PC-9 (cell line): ENCODE results near the gene PEPD. TPM values are rescaled to one million over a fixed set of nuclear protein-coding genes. Genes with fewer than 3 reads are reported as not detected.

Experiments
- BruUV-seq: library from RNA; stranded (reverse); fragments of 400-500 nt; replicated peaks from 2 replicates; lab custom pipeline; 2021; lab: Mats Ljungman, UMichigan
- CTCF ChIA-PET: fragments of 300-600 bp; sonication (Branson Sonifier 250); formaldehyde crosslinking; loops from one replicate; lab custom pipeline; 2022; ENCODE audit warnings: antibody characterized with exemption; lab: Charles Lee
- POLR2A ChIA-PET: fragments of 300-600 bp; sonication (Branson Sonifier 250); formaldehyde crosslinking; loops from one replicate; lab custom pipeline; 2022; ENCODE audit warnings: antibody characterized with exemption; ENCODE audit not compliant: unreplicated experiment; lab: Charles Lee
- DNase-seq, 2 experiments: peaks; one replicate each; pipeline versions ENCODE4 v3.0.0 to v3.0.0-alpha.2; 2015 to 2022; ENCODE audit warnings: mixed read lengths in 1 of 2
- H2AFZ ChIP-seq: fragments of 200-600 bp; sonication (generic); 2 replicates; pipeline ENCODE4 v1.8.1; 2017; ENCODE audit warnings: antibody characterized with exemption
- H3F3A ChIP-seq: fragments of 200-600 bp; sonication (generic); 2 replicates; pipeline ENCODE4 v1.8.1; 2017; ENCODE audit warnings: antibody characterized with exemption, mild to moderate bottlenecking, low read depth; ENCODE audit not compliant: insufficient read depth
- H3K27ac ChIP-seq: fragments of 200-600 bp; sonication (generic); 2 replicates; pipeline ENCODE4 v1.6.1; 2016; ENCODE audit warnings: mixed run types
- H3K27me3 ChIP-seq: fragments of 200-600 bp; sonication (generic); 2 replicates; pipeline ENCODE4 v1.6.1; 2016; ENCODE audit warnings: low read depth, mixed run types; ENCODE audit not compliant: insufficient read depth
- H3K36me3 ChIP-seq: fragments of 200-600 bp; sonication (generic); 2 replicates; pipeline ENCODE4 v1.6.1; 2016; ENCODE audit warnings: low read depth, mixed run types
- H3K4me1 ChIP-seq: fragments of 200-600 bp; sonication (generic); replicated peaks from 2 replicates; pipeline ENCODE4 v1.6.1; 2016; ENCODE audit warnings: mixed run types; ENCODE audit not compliant: insufficient read depth
- H3K4me2 ChIP-seq: fragments of 200-600 bp; sonication (generic); 2 replicates; pipeline ENCODE4 v1.6.1; 2017; ENCODE audit warnings: mixed run types
- H3K4me3 ChIP-seq: fragments of 200-600 bp; sonication (generic); 2 replicates; pipeline ENCODE4 v1.6.1; 2016; ENCODE audit warnings: mixed run types
- H3K79me2 ChIP-seq: fragments of 200-600 bp; sonication (generic); 2 replicates; pipeline ENCODE4 v1.6.1; 2017; ENCODE audit warnings: low read depth, mixed run types
- H3K9me2 ChIP-seq: fragments of 200-600 bp; sonication (generic); 2 replicates; pipeline ENCODE4 v1.8.1; 2017; ENCODE audit warnings: mild to moderate bottlenecking; ENCODE audit not compliant: insufficient read depth
- H3K9me3 ChIP-seq: fragments of 200-600 bp; sonication (generic); 2 replicates; pipeline ENCODE4 v1.8.1; 2016; ENCODE audit warnings: low read depth; ENCODE audit not compliant: insufficient read depth
- H4K20me1 ChIP-seq: fragments of 200-600 bp; sonication (generic); 2 replicates; pipeline ENCODE4 v1.8.1; 2017; ENCODE audit not compliant: insufficient read depth
- CTCF ChIP-seq: fragments of 200-600 bp; sonication (generic); conservative IDR thresholded peaks from 2 replicates; pipeline ENCODE4 v1.6.1; 2017; ENCODE audit warnings: mixed run types, antibody characterized with exemption, mild to moderate bottlenecking, moderate library complexity
- EZH2 ChIP-seq: fragments of 200-600 bp; sonication (generic); IDR thresholded peaks from 2 replicates; pipeline ENCODE4 v1.8.0; 2017; ENCODE audit warnings: antibody characterized with exemption, low read depth
- intact Hi-C: fragments of 100-400 bp; cut with micrococcal nuclease; formaldehyde crosslinking; loops from one replicate; pipeline ENCODE4 v1.10.0; 2022; ENCODE audit not compliant: unreplicated experiment
- total RNA-seq: library from RNA; stranded (reverse); gene quantifications from 2 replicates; pipeline ENCODE4 v1.2.3, GENCODE V29; 2021

Gene PEPD
- total RNA-seq, 1 experiment from 2014 or later: 71.0 TPM

GRCh38 chr19:33554821-33555220 lies 33.2 kb upstream of the PEPD start:
- H3K4me1 ChIP-seq: no peaks in the 10 kb centered on the region
- H3K79me2 ChIP-seq: no peaks in the 10 kb centered on the region
- POLR2A ChIA-PET: no interaction called here
- no peak overlapping the region for H3K4me2 ChIP-seq
- H4K20me1 ChIP-seq: no peaks in the 10 kb centered on the region
- H3K9me3 ChIP-seq: no peaks in the 10 kb centered on the region
- H3K4me3 ChIP-seq: no peak overlapping the region
- CTCF ChIA-PET: no interaction called here
- no peak for DNase-seq
- H3F3A ChIP-seq: no peaks in the 10 kb centered on the region
- H3K36me3 ChIP-seq: no peaks in the 10 kb centered on the region
- BruUV-seq: no TSS peak
- no peaks in the 10 kb centered on the region for H3K9me2 ChIP-seq
- intact Hi-C loops: no loop called here
- H2AFZ ChIP-seq: no peak overlapping the region
- TF ChIP-seq CTCF (no peak), EZH2 (no peak)
- no peak overlapping the region for H3K27ac ChIP-seq
- peaks cover 46% of the 10 kb centered on the region for H3K27me3 ChIP-seq

GRCh38 chr19:33554391-33554790 lies 32.8 kb upstream of the PEPD start:
- H3K9me2 ChIP-seq: no peaks in the 10 kb centered on the region
- no peak for TF ChIP-seq CTCF
- no peak overlapping the region for H3K4me3 ChIP-seq
- H3K36me3 ChIP-seq: no peaks in the 10 kb centered on the region
- CTCF ChIA-PET: no interaction called here
- H3K27ac ChIP-seq: no peak overlapping the region
- no peaks in the 10 kb centered on the region for H3K79me2 ChIP-seq
- DNase-seq: no peak
- H2AFZ ChIP-seq: no peak overlapping the region
- H3K27me3 ChIP-seq: peaks cover 41% of the 10 kb centered on the region
- H3K9me3 ChIP-seq: no peaks in the 10 kb centered on the region
- H3F3A ChIP-seq: no peaks in the 10 kb centered on the region
- H3K4me2 ChIP-seq: no peak overlapping the region
- BruUV-seq: no TSS peak
- H4K20me1 ChIP-seq: no peaks in the 10 kb centered on the region
- no peaks in the 10 kb centered on the region for H3K4me1 ChIP-seq
- intact Hi-C loops: no loop called here
- POLR2A ChIA-PET: no interaction called here

- DNase-seq: no peak
- TF ChIP-seq CTCF (no peak), EZH2 (no peak)
- Histone ChIP-seq H3K9me3 (no peaks in the 10 kb centered on the region), H3K4me2 (no peak overlapping the region), H3K4me1 (no peaks in the 10 kb centered on the region), H3F3A (no peaks in the 10 kb centered on the region), H3K36me3 (no peaks in the 10 kb centered on the region), H4K20me1 (no peaks in the 10 kb centered on the region), H3K27me3 (peaks cover 35% of the 10 kb centered on the region), H2AFZ (no peak overlapping the region), H3K79me2 (no peaks in the 10 kb centered on the region), H3K9me2 (no peaks in the 10 kb centered on the region), H3K27ac (no peak overlapping the region), H3K4me3 (no peak overlapping the region)
- intact Hi-C loops: no loop called here
- POLR2A ChIA-PET: no interaction called here
- no TSS peak for BruUV-seq
- CTCF ChIA-PET: no interaction called here
These were observed 32.1 kb upstream of the PEPD start for GRCh38 chr19:33553530-33554310.
